Ramos (cell line): ENCODE results near the gene SGMS2.
"Not testable (repeated sequence)": the region's sequence is repeated elsewhere in the genome, so short reads cannot be mapped to it uniquely, and the experiment has no call there.

Experiments
- in situ Hi-C: fragments of 300-500 bp; cut with MboI; formaldehyde crosslinking; loops from one replicate; pipeline ENCODE4 v1.14.3; 2022; ENCODE audit warnings: low sequenced_read_pairs; ENCODE audit not compliant: unreplicated experiment

The SGMS2 gene

GRCh38 chr4:107901213-107901934 lies 76.6 kb downstream of the SGMS2 start:
- in situ Hi-C loops, result no loop called here

GRCh38 chr4:107902715-107903114 lies 78.0 kb downstream of the SGMS2 start:
- in situ Hi-C loops, result no loop called here

GRCh38 chr4:107905082-107905481 lies 80.3 kb downstream of the SGMS2 start:
- in situ Hi-C loops, result not testable (repeated sequence)

GRCh38 chr4:107906458-107907100 lies 81.8 kb downstream of the SGMS2 start:
- in situ Hi-C loops, result no loop called here

GRCh38 chr4:107908377-107908776 lies 83.6 kb downstream of the SGMS2 start:
- in situ Hi-C loops, result no loop called here

GRCh38 chr4:107913283-107913899 lies 88.7 kb downstream of the SGMS2 start:
- in situ Hi-C loops, result loop anchor here (10.0 kb wide), 1 partner anchor 139 kb away; no protein-coding TSS in a partner anchor

- in situ Hi-C loops, result loop anchor here (10.0 kb wide), 1 partner anchor 140 kb away; no protein-coding TSS in a partner anchor
Measured at GRCh38 chr4:107915220-107915619, 90.5 kb downstream of the SGMS2 start.

- in situ Hi-C loops, result loop anchor here (10.0 kb wide), 1 partner anchor 142 kb away; no protein-coding TSS in a partner anchor
Measured at GRCh38 chr4:107916623-107917022, 91.9 kb downstream of the SGMS2 start.

GRCh38 chr4:107917500-107917899 lies 92.8 kb downstream of the SGMS2 start:
- in situ Hi-C loops, result loop anchor here (10.0 kb wide), 1 partner anchor 143 kb away; no protein-coding TSS in a partner anchor

GRCh38 chr4:107922486-107923473 lies 98.0 kb downstream of the SGMS2 start:
- in situ Hi-C loops, result no loop called here

- in situ Hi-C loops, result not testable (repeated sequence)
Measured at GRCh38 chr4:107925713-107926112, 101.0 kb downstream of the SGMS2 start.

- in situ Hi-C loops, result not testable (repeated sequence)
Measured at GRCh38 chr4:107926875-107927274, 102.1 kb downstream of the SGMS2 start.

- in situ Hi-C loops, result no loop called here
Measured at GRCh38 chr4:107930821-107931774, 106.4 kb downstream of the SGMS2 start, which contains the start of gene CYP2U1. Gene CYP2U1, plus strand, starts transcription at chr4:107931549. Its CDS starts 95 bp downstream, at chr4:107931644.

- in situ Hi-C loops, result no loop called here
Measured at GRCh38 chr4:107931775-107932321, 107.1 kb downstream of the SGMS2 start.

- in situ Hi-C loops, result no loop called here
Measured at GRCh38 chr4:107935246-107935645, 110.5 kb downstream of the SGMS2 start.

GRCh38 chr4:107937040-107937439 lies 112.3 kb downstream of the SGMS2 start:
- in situ Hi-C loops, result no loop called here

GRCh38 chr4:107939307-107939706 lies 114.6 kb downstream of the SGMS2 start:
- in situ Hi-C loops, result no loop called here

- in situ Hi-C loops, result no loop called here
Measured at GRCh38 chr4:107945809-107946208, 121.1 kb downstream of the SGMS2 start.
